Stimulated activated CD4-positive, alpha-beta T cell treated with anti-CD3 and anti-CD28 coated beads, Interleukin-15, amount 100 ng/mL, for 24 hours (primary cell): ENCODE results near the gene SKP2.
"Not testable (repeated sequence)": the region's sequence is repeated elsewhere in the genome, so short reads cannot be mapped to it uniquely, and the experiment has no call there.

Experiments
- DNase-seq: peaks from one replicate; pipeline ENCODE4 v3.0.0-alpha.2; 2020

SKP2 gene

GRCh38 chr5:36151434-36152323, at the start of gene SKP2, which contains the start of gene LMBRD2:
TSS of gene SKP2 (plus strand) at chr5:36152111. CDS start at chr5:36152263, 152 bp downstream.
TSS of gene LMBRD2 (minus strand) at chr5:36151887. CDS start at chr5:36143349, 8,538 bp downstream.
- peak; percentile 99 for DNase-seq

GRCh38 chr5:36105819-36106218, 46.1 kb upstream of the SKP2 start:
- DNase-seq: no peak

- no peak for DNase-seq
These were observed 43.0 kb upstream of the SKP2 start for GRCh38 chr5:36108758-36109460.

- no peak for DNase-seq
These were observed 40.7 kb upstream of the SKP2 start for GRCh38 chr5:36111238-36111637.

- DNase-seq: no peak
These were observed 26.0 kb upstream of the SKP2 start for GRCh38 chr5:36125868-36126267.

GRCh38 chr5:36128795-36129194, 23.1 kb upstream of the SKP2 start:
- no peak for DNase-seq

- DNase-seq: not testable (repeated sequence)
These were observed 22.2 kb upstream of the SKP2 start for GRCh38 chr5:36129666-36130065.

GRCh38 chr5:36133009-36133408, 18.9 kb upstream of the SKP2 start:
- DNase-seq: not testable (repeated sequence)

- DNase-seq: no peak
These were observed 15.9 kb upstream of the SKP2 start for GRCh38 chr5:36135988-36136387.

GRCh38 chr5:36136581-36136980, 15.3 kb upstream of the SKP2 start:
- no peak for DNase-seq

- DNase-seq: no peak
These were observed 12.8 kb upstream of the SKP2 start for GRCh38 chr5:36138900-36139683.

GRCh38 chr5:36145311-36145710, 6.6 kb upstream of the SKP2 start:
- DNase-seq: no peak

- DNase-seq: no peak
These were observed 5.5 kb upstream of the SKP2 start for GRCh38 chr5:36146390-36146789.

GRCh38 chr5:36147681-36148080, 4.2 kb upstream of the SKP2 start:
- DNase-seq: no peak

- peak; percentile 69 for DNase-seq
These were observed 1.1 kb upstream of the SKP2 start for GRCh38 chr5:36150676-36151433.

GRCh38 chr5:36152324-36153297, 700 bp downstream of the SKP2 start:
- peak; percentile 8 for DNase-seq

- no peak for DNase-seq
These were observed 1.4 kb downstream of the SKP2 start for GRCh38 chr5:36153298-36153677.

- DNase-seq: no peak
These were observed 1.8 kb downstream of the SKP2 start for GRCh38 chr5:36153726-36154125.

- DNase-seq: no peak
These were observed 3.4 kb downstream of the SKP2 start for GRCh38 chr5:36155291-36155690.

- no peak for DNase-seq
These were observed 4.2 kb downstream of the SKP2 start for GRCh38 chr5:36156121-36156601.

GRCh38 chr5:36156619-36157018, 4.7 kb downstream of the SKP2 start:
- no peak for DNase-seq
